HG02938 (cell line): ENCODE measurements around the gene PCAT6.

Experiments
- ATAC-seq: cut with Tn5 transposase; IDR thresholded peaks from one replicate; pipeline ENCODE4 v1.9.1; 2021; ENCODE audit warnings: mild to moderate bottlenecking, moderate library complexity; ENCODE audit not compliant: unreplicated experiment

The PCAT6 gene

GRCh38 chr1:202844259-202844658, 33.5 kb downstream of the PCAT6 start:
- ATAC-seq: no peak

GRCh38 chr1:202844935-202845334, 34.2 kb downstream of the PCAT6 start:
- no peak for ATAC-seq

GRCh38 chr1:202848191-202848542, 37.4 kb downstream of the PCAT6 start:
- ATAC-seq: no peak

- no peak for ATAC-seq
Observed at GRCh38 chr1:202850593-202851362, 40.0 kb downstream of the PCAT6 start.

- no peak for ATAC-seq
Observed at GRCh38 chr1:202852163-202852904, 41.6 kb downstream of the PCAT6 start.

GRCh38 chr1:202854787-202855186, 44.0 kb downstream of the PCAT6 start:
- no peak for ATAC-seq

- ATAC-seq: no peak
Observed at GRCh38 chr1:202856014-202856413, 45.3 kb downstream of the PCAT6 start.

- no peak for ATAC-seq
Observed at GRCh38 chr1:202857136-202857610, 46.4 kb downstream of the PCAT6 start.

GRCh38 chr1:202858331-202858730, 47.6 kb downstream of the PCAT6 start:
- no peak for ATAC-seq

- ATAC-seq: no peak
Observed at GRCh38 chr1:202858789-202859414, 48.1 kb downstream of the PCAT6 start.

- no peak for ATAC-seq
Observed at GRCh38 chr1:202860744-202861419, 50.1 kb downstream of the PCAT6 start.
